GM23248 (cell line): Measurements from ENCODE around the gene PRKAR1A. TPM values are rescaled to one million over a fixed set of nuclear protein-coding genes. Genes with fewer than 3 reads are reported as not detected.

Experiments
- DNase-seq: peaks from one replicate; pipeline ENCODE4 v3.0.0-alpha.2; 2015
- H2AFZ ChIP-seq: fragments of 200-600 bp; sonication (generic); 2 replicates; pipeline ENCODE4 v1.6.1; 2016; ENCODE audit warnings: antibody characterized with exemption
- H3F3A ChIP-seq: fragments of 200-600 bp; sonication (generic); 2 replicates; pipeline ENCODE4 v1.6.1; 2016; ENCODE audit warnings: mild to moderate bottlenecking, antibody characterized with exemption, mixed run types; ENCODE audit not compliant: insufficient read depth
- H3K27ac ChIP-seq: fragments of 200-600 bp; sonication (generic); 2 replicates; pipeline ENCODE4 v1.5.1; 2016; ENCODE audit warnings: mild to moderate bottlenecking
- H3K27me3 ChIP-seq: fragments of 200-600 bp; sonication (generic); replicated peaks from 2 replicates; pipeline ENCODE4 v1.6.1; 2016; ENCODE audit warnings: mild to moderate bottlenecking; ENCODE audit not compliant: insufficient read depth
- H3K36me3 ChIP-seq: fragments of 200-600 bp; sonication (generic); 2 replicates; pipeline ENCODE4 v1.6.1; 2016; ENCODE audit warnings: low read depth, mild to moderate bottlenecking
- H3K4me1 ChIP-seq: fragments of 200-600 bp; sonication (generic); 2 replicates; pipeline ENCODE4 v1.6.1; 2016; ENCODE audit warnings: mild to moderate bottlenecking; ENCODE audit not compliant: insufficient read depth
- H3K4me2 ChIP-seq: fragments of 200-600 bp; sonication (generic); one replicate; pipeline ENCODE4 v1.6.1; 2016; ENCODE audit warnings: mild to moderate bottlenecking; ENCODE audit not compliant: unreplicated experiment
- H3K4me3 ChIP-seq: fragments of 200-600 bp; sonication (generic); 2 replicates; pipeline ENCODE4 v1.5.1; 2016; ENCODE audit warnings: mild to moderate bottlenecking
- H3K79me2 ChIP-seq: fragments of 200-600 bp; sonication (generic); 2 replicates; pipeline ENCODE4 v1.6.1; 2016; ENCODE audit warnings: mild to moderate bottlenecking; ENCODE audit not compliant: insufficient read depth
- H3K9ac ChIP-seq: fragments of 200-600 bp; sonication (generic); 2 replicates; pipeline ENCODE4 v1.6.1; 2016; ENCODE audit warnings: mild to moderate bottlenecking
- H3K9me2 ChIP-seq: fragments of 200-600 bp; sonication (generic); 2 replicates; pipeline ENCODE4 v1.6.1; 2016; ENCODE audit warnings: mixed run types, mild to moderate bottlenecking, moderate library complexity; ENCODE audit not compliant: insufficient read depth
- H3K9me3 ChIP-seq: fragments of 200-600 bp; sonication (generic); one replicate; pipeline ENCODE4 v1.6.1; 2017; ENCODE audit warnings: low read depth
- H4K20me1 ChIP-seq: fragments of 200-600 bp; sonication (generic); 2 replicates; pipeline ENCODE4 v1.6.0; 2016; ENCODE audit not compliant: insufficient read depth
- EZH2 ChIP-seq: fragments of 200-600 bp; sonication (generic); IDR thresholded peaks from 2 replicates; pipeline ENCODE4 v1.6.1; 2018; ENCODE audit warnings: antibody characterized with exemption, mild to moderate bottlenecking; ENCODE audit not compliant: insufficient read depth, poor library complexity, severe bottlenecking
- EZH2phosphoT487 ChIP-seq: fragments of 200-600 bp; sonication (generic); IDR thresholded peaks from 2 replicates; pipeline ENCODE4 v1.6.1; 2018; ENCODE audit warnings: antibody characterized with exemption, moderate library complexity, mild to moderate bottlenecking, low read depth; ENCODE audit not compliant: insufficient read depth
- WGBS, 2 experiments: methylation state at CpG; one replicate each; pipeline ENCODE4 v1.1.6; 2015 to 2017; ENCODE audit warnings: low lambda C conversion rate in 2 of 2, low coverage in 1 of 2; ENCODE audit errors: missing lambda C conversion rate in 2 of 2; 5-methylcytosine and 5-hydroxymethylcytosine counted together
- in situ Hi-C: fragments of 300-500 bp; cut with MboI; formaldehyde crosslinking; loops from 2 replicates; pipeline ENCODE4 v1.15.0; 2020
- polyA plus RNA-seq: library from polyadenylated mRNA; unstranded; fragments of >200 nt; fragmentation: Nextera tagmentation; extraction: Ambion mirVana; gene quantifications from 2 replicates; pipeline ENCODE4 v1.2.1, GENCODE V29; 2016
- total RNA-seq: library from RNA; depleted of rRNA; stranded (reverse); fragments of >200 nt; shearing (Covaris generic); gene quantifications from 2 replicates; pipeline ENCODE4 v1.2.3, GENCODE V29; 2014; rRNA removed

The PRKAR1A gene
- total RNA-seq (281 and 287 TPM in 2 replicates), polyA plus RNA-seq (331 and 332 TPM in 2 replicates)

DNA sequence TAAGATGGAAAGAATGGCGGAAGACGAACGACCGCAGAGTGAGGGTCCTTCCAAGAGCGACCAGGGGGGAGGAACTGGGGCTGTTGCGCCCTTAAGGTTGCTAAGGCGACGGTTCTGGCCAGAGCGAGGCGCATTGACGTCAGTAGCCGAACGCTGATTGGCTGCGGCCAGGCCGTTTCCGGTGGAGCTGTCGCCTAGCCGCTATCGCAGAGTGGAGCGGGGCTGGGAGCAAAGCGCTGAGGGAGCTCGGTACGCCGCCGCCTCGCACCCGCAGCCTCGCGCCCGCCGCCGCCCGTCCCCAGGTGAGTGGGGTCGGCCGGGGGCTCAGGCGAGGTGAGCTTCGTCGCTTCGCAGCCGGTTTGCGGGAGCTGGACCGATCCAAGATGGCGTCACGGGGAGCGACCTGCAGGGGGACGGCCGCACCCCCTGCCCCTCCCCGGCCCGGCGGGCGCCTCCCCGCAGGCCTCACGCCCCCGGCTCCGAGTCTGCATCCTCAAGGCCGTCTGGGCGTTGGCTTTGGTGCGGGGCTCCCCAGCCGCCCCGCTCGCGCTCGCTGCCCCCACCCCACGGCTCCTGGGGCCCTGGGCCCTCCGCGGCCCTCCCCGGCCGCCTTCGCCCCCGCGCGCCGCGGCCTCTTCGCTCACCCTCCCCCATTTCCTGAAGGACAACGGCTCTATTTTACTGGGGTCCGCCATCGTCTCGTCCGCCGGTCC lies at the start of gene PRKAR1A:
TSS of gene PRKAR1A (plus strand) at position 184 of the 713 bp plus-strand sequence. CDS start 2,970 bp downstream, outside the sequence.
- peak within 1 kb of the TSS; percentile 97 for H3K9ac ChIP-seq
- 2% methylated on average over 49 to 52 of the region's 81 CpGs for WGBS, 2 experiments
- peak within 1 kb of the TSS; percentile 95 for H3K4me2 ChIP-seq
- H4K20me1 ChIP-seq, result peaks cover 30% of the 10 kb centered on the region; the same call in 1 of the 2 replicates
- no peaks in the 10 kb centered on the region for H3K27me3 ChIP-seq
- in situ Hi-C loops, result no loop called here
- no peaks in the 10 kb centered on the region for H3K9me2 ChIP-seq
- peak within 1 kb of the TSS; percentile 95 for H3K27ac ChIP-seq
- no peaks in the 10 kb centered on the region for H3K9me3 ChIP-seq
- H3F3A ChIP-seq, result peaks cover 35% of the 10 kb centered on the region
- peaks cover 30% of the 10 kb centered on the region for H3K4me1 ChIP-seq
- H2AFZ ChIP-seq, result peak within 1 kb of the TSS; percentile 97
- DNase-seq, result peak; percentile 97
- H3K79me2 ChIP-seq, result peaks cover 51% of the 10 kb centered on the region
- H3K36me3 ChIP-seq, result peaks cover 23% of the 10 kb centered on the region
- H3K4me3 ChIP-seq, result peak within 1 kb of the TSS; percentile 99
- TF ChIP-seq EZH2 (no peak), EZH2phosphoT487 (no peak)

DNA sequence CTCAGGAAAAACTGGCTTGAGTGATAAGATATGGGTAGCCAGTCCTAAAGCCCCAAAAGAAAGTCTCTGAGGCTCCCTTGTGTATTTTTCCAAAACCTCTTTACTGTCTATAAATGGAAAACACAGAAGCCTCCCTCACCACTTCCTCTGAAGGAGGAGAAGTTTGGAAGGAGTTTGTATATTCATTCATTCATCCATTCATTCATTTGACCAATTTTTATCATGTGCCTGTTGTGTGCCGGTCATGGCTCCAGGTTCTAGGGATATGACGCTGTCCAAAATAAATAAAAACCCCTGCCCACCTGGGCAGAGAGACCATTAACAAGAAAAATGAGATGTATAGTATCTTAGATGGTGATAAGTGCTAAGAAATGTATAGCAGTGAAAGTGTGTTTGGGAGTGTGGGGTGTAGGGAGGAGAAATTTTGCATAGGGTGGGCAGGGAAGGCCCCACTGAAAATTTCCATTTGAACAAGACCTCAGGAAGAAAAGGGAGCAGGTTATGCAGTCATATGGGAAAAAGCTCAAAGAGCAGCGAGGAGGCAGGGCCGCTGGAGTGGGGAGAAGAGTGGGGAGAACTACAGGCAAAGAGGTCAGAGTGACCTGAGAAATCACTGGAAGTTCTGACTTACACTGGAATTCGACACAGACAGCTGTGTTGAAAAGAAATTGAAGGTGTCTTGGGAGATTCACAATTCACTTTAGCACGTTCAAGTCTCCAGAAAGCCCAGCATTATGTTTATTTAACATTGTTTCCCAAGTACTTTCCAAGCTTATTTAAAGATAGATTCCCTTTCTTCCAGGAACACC lies 48.8 kb upstream of the PRKAR1A start:
- no peaks in the 10 kb centered on the region for H3K36me3 ChIP-seq
- DNase-seq, result no peak
- H3K9ac ChIP-seq, result no peak overlapping the region
- H2AFZ ChIP-seq, result no peak overlapping the region
- no peaks in the 10 kb centered on the region for H3K79me2 ChIP-seq
- in situ Hi-C loops, result loop anchor here (10.0 kb wide), 1 partner anchor 289 kb away; no protein-coding TSS in a partner anchor
- no peaks in the 10 kb centered on the region for H4K20me1 ChIP-seq
- 52% methylated on average over 6 of the region's 6 CpGs for WGBS, 2 experiments
- no peaks in the 10 kb centered on the region for H3K27me3 ChIP-seq
- H3K4me1 ChIP-seq, result no peaks in the 10 kb centered on the region
- no peak for TF ChIP-seq EZH2
- no peak for TF ChIP-seq EZH2phosphoT487
- no peak overlapping the region for H3K27ac ChIP-seq
- H3K9me3 ChIP-seq, result no peaks in the 10 kb centered on the region
- no peak overlapping the region for H3K4me2 ChIP-seq
- peaks cover 2% of the 10 kb centered on the region; the same call in 1 of the 2 replicates for H3F3A ChIP-seq
- H3K9me2 ChIP-seq, result no peaks in the 10 kb centered on the region
- H3K4me3 ChIP-seq, result no peak overlapping the region

DNA sequence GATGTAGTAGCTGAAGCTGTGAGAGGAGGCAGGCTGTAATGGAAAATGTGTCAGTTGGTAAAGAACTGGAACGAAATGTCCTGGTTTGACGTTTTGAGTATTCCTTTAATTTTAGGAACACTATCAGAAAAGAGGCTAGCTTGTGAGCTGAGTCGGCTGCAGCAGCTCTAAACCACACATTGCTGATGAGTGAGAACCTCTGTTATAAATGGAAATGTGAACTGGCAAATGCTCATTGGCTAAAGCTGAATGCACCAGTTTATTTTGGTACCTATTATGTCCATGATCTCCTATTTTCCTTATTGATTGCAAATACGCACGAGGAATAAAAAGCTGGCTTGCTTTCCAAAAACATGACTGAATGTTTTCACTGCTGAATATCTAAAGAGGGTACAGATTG lies 43.9 kb upstream of the PRKAR1A start:
- H3K9me3 ChIP-seq, result no peaks in the 10 kb centered on the region
- no peaks in the 10 kb centered on the region for H3K9me2 ChIP-seq
- no peak overlapping the region for H3K27ac ChIP-seq
- in situ Hi-C loops, result loop anchor here (10.0 kb wide), 1 partner anchor 294 kb away; no protein-coding TSS in a partner anchor
- no peak overlapping the region for H3K4me2 ChIP-seq
- no peak overlapping the region for H3K9ac ChIP-seq
- no peak overlapping the region for H2AFZ ChIP-seq
- no peaks in the 10 kb centered on the region; the same call in 1 of the 2 replicates for H3F3A ChIP-seq
- no peaks in the 10 kb centered on the region for H3K27me3 ChIP-seq
- no peaks in the 10 kb centered on the region for H3K4me1 ChIP-seq
- no peaks in the 10 kb centered on the region for H3K36me3 ChIP-seq
- WGBS, 2 experiments, result 44 to 45% methylated on average over 5 of the region's 5 CpGs
- H3K79me2 ChIP-seq, result no peaks in the 10 kb centered on the region
- peak; percentile 47 for DNase-seq
- H3K4me3 ChIP-seq, result no peak overlapping the region
- no peaks in the 10 kb centered on the region for H4K20me1 ChIP-seq
- TF ChIP-seq EZH2 (no peak), EZH2phosphoT487 (no peak)

DNA sequence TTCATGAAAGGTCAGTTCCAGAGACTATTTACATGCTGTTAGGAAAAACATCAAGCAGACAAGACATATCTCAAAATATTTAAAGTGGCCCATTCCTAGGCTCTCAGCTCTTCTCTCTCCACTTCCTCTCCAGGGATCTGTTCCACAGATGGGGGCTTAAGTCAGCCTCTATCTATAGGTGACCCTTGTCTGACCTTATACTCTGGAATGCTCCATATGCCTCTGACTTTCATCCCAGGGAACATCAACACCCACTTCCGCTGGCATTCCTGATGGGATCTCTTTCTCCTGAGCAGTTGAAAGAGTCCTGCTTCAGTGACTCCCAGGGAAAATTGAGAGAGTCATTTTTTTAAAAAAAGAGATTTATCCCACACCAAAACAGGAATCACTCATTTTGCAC lies 43.4 kb upstream of the PRKAR1A start:
- DNase-seq, result no peak
- no peak overlapping the region for H3K4me2 ChIP-seq
- WGBS, 2 experiments, result 85 to 95% methylated on average over 1 of the region's 1 CpG

More for the DNA sequence above, 43.4 kb upstream of the PRKAR1A start:
- Histone ChIP-seq H3F3A (no peaks in the 10 kb centered on the region; the same call in 1 of the 2 replicates), H3K9me3 (no peaks in the 10 kb centered on the region), H3K79me2 (no peaks in the 10 kb centered on the region), H3K9me2 (no peaks in the 10 kb centered on the region), H4K20me1 (no peaks in the 10 kb centered on the region), H3K4me3 (no peak overlapping the region), H3K9ac (no peak overlapping the region), H3K36me3 (no peaks in the 10 kb centered on the region), H3K4me1 (no peaks in the 10 kb centered on the region), H3K27me3 (no peaks in the 10 kb centered on the region), H3K27ac (no peak overlapping the region), H2AFZ (no peak overlapping the region)
- in situ Hi-C loops, result loop anchor here (10.0 kb wide), 1 partner anchor 294 kb away; no protein-coding TSS in a partner anchor
- TF ChIP-seq EZH2phosphoT487, result no peak
